ENCODE data around the gene MTHFD1L.

GRCh38 chr6:151071295-151071694 lies 205.8 kb downstream of the MTHFD1L start:
- TF ChIP-seq, protein P1, sequence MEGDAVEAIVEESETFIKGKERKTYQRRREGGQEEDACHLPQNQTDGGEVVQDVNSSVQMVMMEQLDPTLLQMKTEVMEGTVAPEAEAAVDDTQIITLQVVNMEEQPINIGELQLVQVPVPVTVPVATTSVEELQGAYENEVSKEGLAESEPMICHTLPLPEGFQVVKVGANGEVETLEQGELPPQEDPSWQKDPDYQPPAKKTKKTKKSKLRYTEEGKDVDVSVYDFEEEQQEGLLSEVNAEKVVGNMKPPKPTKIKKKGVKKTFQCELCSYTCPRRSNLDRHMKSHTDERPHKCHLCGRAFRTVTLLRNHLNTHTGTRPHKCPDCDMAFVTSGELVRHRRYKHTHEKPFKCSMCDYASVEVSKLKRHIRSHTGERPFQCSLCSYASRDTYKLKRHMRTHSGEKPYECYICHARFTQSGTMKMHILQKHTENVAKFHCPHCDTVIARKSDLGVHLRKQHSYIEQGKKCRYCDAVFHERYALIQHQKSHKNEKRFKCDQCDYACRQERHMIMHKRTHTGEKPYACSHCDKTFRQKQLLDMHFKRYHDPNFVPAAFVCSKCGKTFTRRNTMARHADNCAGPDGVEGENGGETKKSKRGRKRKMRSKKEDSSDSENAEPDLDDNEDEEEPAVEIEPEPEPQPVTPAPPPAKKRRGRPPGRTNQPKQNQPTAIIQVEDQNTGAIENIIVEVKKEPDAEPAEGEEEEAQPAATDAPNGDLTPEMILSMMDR (IDR thresholded peaks at IDR 0.05): no peak
- TF ChIP-seq POLR2A (IDR thresholded peaks at IDR 0.05): no peak
